RWPE2 (cell line): ENCODE measurements around the gene CNTLN.
A peak's percentile ranks its signal among the peaks of the same experiment; 100 is the strongest.
"Not testable (repeated sequence)": the region's sequence is repeated elsewhere in the genome, so short reads cannot be mapped to it uniquely, and the experiment has no call there.

Source experiments
- ATAC-seq: fragments of 200-7000 bp; cut with Tn5 transposase; 3 replicates; pipeline ENCODE4 v1.9.1; 2021; ENCODE audit warnings: low read depth
- DNase-seq: peaks from one replicate; pipeline ENCODE4 v3.0.0-alpha.2; 2020; ENCODE audit warnings: low spot score
- H3K27ac ChIP-seq: fragments of 450-650 bp; 2 replicates; pipeline ENCODE4 v1.5.1; 2017; ENCODE audit warnings: mild to moderate bottlenecking; ENCODE audit not compliant: poor library complexity, severe bottlenecking
- H3K27me3 ChIP-seq: fragments of 250-450 bp; sonication (Bioruptor Pico); 2 replicates; pipeline ENCODE4 v1.5.1; 2021; ENCODE audit warnings: mild to moderate bottlenecking, moderate library complexity; ENCODE audit not compliant: insufficient read depth, poor library complexity, severe bottlenecking
- H3K36me3 ChIP-seq: fragments of 250-450 bp; sonication (Bioruptor Pico); 2 replicates; pipeline ENCODE4 v1.5.1; 2020; ENCODE audit warnings: low read depth, mild to moderate bottlenecking, moderate library complexity
- H3K4me1 ChIP-seq: fragments of 250-450 bp; sonication (Bioruptor Pico); 2 replicates; pipeline ENCODE4 v1.5.1; 2021; ENCODE audit warnings: mild to moderate bottlenecking, moderate library complexity; ENCODE audit not compliant: insufficient read depth, poor library complexity, severe bottlenecking
- H3K4me3 ChIP-seq: fragments of 250-450 bp; sonication (Bioruptor Pico); 2 replicates; pipeline ENCODE4 v1.5.1; 2021; ENCODE audit warnings: mild to moderate bottlenecking, moderate library complexity; ENCODE audit not compliant: severe bottlenecking
- H3K9me3 ChIP-seq: fragments of 250-450 bp; sonication (Bioruptor Pico); 2 replicates; pipeline ENCODE4 v1.5.1; 2021; ENCODE audit warnings: mild to moderate bottlenecking, moderate library complexity; ENCODE audit not compliant: severe bottlenecking
- TF ChIP-seq, protein P1 (sequence below): fragments of 450-650 bp; IDR thresholded peaks from one replicate; pipeline ENCODE4 v1.5.1; 2017; ENCODE audit warnings: mild to moderate bottlenecking, moderate library complexity; ENCODE audit not compliant: poor library complexity, severe bottlenecking

CNTLN gene

DNA sequence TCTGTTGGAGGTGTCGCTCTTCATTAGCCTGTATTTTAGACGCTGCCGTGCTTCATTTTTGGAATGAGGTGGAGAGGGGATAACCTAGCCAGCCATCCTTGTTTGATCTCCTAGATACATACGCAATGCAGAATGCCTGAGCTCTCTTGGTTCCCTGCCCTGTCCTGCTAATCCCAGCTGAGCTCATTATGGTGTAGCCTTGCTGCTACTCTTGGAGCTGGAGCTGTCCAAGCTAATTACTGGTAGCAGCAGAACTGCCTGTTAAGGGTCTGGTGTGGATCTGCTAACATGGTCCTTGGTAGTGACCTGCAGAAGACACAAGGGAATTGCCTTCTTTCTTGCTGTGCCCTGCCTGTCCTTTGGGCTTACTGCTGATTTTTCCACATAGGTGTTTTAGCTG, 207.9 kb downstream of the CNTLN start:
- peaks cover 13% of the 10 kb centered on the region for H3K36me3 ChIP-seq
- H3K4me1 ChIP-seq = no peaks in the 10 kb centered on the region
- DNase-seq = no peak
- TF ChIP-seq, protein P1, sequence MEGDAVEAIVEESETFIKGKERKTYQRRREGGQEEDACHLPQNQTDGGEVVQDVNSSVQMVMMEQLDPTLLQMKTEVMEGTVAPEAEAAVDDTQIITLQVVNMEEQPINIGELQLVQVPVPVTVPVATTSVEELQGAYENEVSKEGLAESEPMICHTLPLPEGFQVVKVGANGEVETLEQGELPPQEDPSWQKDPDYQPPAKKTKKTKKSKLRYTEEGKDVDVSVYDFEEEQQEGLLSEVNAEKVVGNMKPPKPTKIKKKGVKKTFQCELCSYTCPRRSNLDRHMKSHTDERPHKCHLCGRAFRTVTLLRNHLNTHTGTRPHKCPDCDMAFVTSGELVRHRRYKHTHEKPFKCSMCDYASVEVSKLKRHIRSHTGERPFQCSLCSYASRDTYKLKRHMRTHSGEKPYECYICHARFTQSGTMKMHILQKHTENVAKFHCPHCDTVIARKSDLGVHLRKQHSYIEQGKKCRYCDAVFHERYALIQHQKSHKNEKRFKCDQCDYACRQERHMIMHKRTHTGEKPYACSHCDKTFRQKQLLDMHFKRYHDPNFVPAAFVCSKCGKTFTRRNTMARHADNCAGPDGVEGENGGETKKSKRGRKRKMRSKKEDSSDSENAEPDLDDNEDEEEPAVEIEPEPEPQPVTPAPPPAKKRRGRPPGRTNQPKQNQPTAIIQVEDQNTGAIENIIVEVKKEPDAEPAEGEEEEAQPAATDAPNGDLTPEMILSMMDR = no peak
- H3K9me3 ChIP-seq = no peaks in the 10 kb centered on the region
- ATAC-seq = no peak
- H3K4me3 ChIP-seq = no peak overlapping the region
- no peak overlapping the region for H3K27ac ChIP-seq
- no peaks in the 10 kb centered on the region for H3K27me3 ChIP-seq

DNA sequence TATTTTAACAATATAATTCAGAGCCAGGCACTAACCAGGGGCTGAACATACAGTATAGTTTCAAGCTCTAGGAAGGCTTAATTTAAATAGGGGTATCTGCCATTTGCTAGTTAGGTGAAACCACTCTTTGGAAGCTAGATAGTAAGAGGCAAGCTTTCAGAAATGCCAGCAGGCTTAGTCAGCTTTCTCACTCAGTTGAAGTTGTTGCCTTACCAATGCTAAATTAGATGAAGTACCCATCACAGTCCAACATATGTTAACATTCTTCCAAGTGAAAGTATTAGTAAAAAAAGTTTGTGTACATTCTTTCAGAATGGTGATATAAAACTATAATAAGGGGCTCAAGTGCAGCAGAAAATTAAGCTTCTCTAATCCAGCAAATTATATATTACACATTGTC, 215.0 kb downstream of the CNTLN start:
- TF ChIP-seq, protein P1 = no peak
- no peaks in the 10 kb centered on the region for H3K9me3 ChIP-seq
- H3K27me3 ChIP-seq = no peaks in the 10 kb centered on the region
- peaks cover 5% of the 10 kb centered on the region; the same call in 1 of the 2 replicates for H3K36me3 ChIP-seq
- DNase-seq = no peak
- no peak overlapping the region for H3K27ac ChIP-seq
- no peak for ATAC-seq
- no peaks in the 10 kb centered on the region for H3K4me1 ChIP-seq
- no peak overlapping the region for H3K4me3 ChIP-seq

DNA sequence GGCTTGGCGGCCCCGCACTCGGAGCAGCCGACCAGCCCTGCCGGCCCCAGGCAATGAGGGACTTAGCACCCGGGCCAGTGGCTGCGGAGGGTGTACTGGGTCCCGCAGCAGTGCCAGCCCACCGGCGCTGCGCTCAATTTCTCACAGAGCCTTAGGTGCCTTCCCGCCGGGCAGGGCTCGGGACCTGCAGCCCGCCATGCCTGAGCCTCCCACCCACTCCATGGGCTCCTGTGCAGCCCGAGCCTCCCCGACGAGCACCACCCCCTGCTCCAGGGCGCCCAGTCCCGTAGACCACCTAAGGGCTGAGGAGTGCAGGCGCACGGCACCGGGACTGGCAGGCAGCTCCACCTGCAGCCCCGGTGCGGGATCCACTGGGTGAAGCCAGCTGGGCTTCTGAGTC, 219.2 kb downstream of the CNTLN start:
- not testable (repeated sequence) for H3K27ac ChIP-seq, H3K27me3 ChIP-seq, H3K9me3 ChIP-seq, ATAC-seq, H3K4me1 ChIP-seq, H3K36me3 ChIP-seq, H3K4me3 ChIP-seq
- DNase-seq = peak; percentile 23

DNA sequence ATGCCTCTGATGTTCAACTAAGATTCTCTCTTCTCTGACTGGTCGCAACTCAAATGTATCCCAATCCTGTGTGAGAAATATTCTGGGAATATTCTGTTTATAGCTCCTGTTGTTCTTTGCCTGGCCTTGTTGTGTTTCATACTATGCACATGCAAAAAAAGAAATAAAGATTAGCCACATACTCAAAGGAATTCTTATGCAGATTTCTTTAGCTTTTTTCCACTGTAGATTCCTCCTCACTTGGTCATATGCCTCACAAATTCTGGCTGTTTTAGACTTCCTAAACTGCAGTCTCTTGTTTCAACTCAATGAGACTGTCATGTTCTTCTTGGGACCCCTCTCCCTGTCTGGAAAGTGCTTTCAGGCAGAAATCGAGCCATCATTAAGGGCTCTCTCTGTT, 226.5 kb downstream of the CNTLN start:
- Histone ChIP-seq H3K4me1 (no peaks in the 10 kb centered on the region), H3K4me3 (no peak overlapping the region), H3K27me3 (no peaks in the 10 kb centered on the region), H3K36me3 (no peaks in the 10 kb centered on the region), H3K9me3 (no peaks in the 10 kb centered on the region), H3K27ac (no peak overlapping the region)
- ATAC-seq (no peak), DNase-seq (no peak)
- TF ChIP-seq, protein P1 = no peak

DNA sequence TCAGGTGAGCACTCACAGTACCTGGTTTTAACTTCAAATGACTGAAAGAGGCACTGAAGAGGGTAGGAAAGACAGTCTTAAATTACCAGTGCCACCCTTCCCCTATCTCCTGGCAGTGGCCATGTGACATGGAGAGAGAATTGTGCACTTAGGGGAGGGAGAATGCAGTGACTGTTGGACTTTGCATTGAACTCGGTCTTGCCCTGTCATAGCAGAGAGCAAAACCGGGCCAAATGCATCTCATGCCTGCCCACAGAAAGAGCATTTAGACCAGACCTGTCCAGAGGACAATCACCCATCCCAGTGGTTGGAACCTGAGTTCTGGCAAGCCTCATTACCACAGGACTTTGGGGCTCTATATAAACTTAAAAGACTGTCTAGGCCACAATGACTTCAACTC, 232.2 kb downstream of the CNTLN start:
- H3K27ac ChIP-seq = no peak overlapping the region
- H3K27me3 ChIP-seq = no peaks in the 10 kb centered on the region
- DNase-seq (no peak), ATAC-seq (no peak)
- H3K4me3 ChIP-seq = no peak overlapping the region
- no peaks in the 10 kb centered on the region for H3K36me3 ChIP-seq
- TF ChIP-seq, protein P1 = no peak
- H3K9me3 ChIP-seq = no peaks in the 10 kb centered on the region
- H3K4me1 ChIP-seq = no peaks in the 10 kb centered on the region
